SU-DHL-6 (cell line): Measurements from ENCODE around the gene TARBP2.

Experiments
- H2AFZ ChIP-seq: fragments of 200-600 bp; sonication (generic); 2 replicates; pipeline ENCODE4 v1.6.1; 2014; ENCODE audit warnings: low read depth, mild to moderate bottlenecking, moderate library complexity, mixed read lengths, antibody characterized with exemption, low read length; ENCODE audit not compliant: severe bottlenecking
- H3F3A ChIP-seq: fragments of 200-600 bp; shearing (Covaris generic); 2 replicates; pipeline ENCODE4 v1.6.0; 2016; ENCODE audit warnings: antibody characterized with exemption, mild to moderate bottlenecking; ENCODE audit not compliant: insufficient read depth
- H3K27ac ChIP-seq: fragments of 200-600 bp; sonication (generic); 2 replicates; pipeline ENCODE4 v1.5.1; 2016; ENCODE audit warnings: low read depth, mild to moderate bottlenecking, low read length, moderate library complexity, mixed read lengths
- H3K27me3 ChIP-seq: fragments of 200-600 bp; sonication (generic), shearing (Covaris generic); 2 replicates; pipeline ENCODE4 v1.6.0; 2014; ENCODE audit warnings: mild to moderate bottlenecking, low read length
- H3K36me3 ChIP-seq: fragments of 200-600 bp; sonication (generic); 2 replicates; pipeline ENCODE4 v1.6.1; 2014; ENCODE audit warnings: mild to moderate bottlenecking, low read length, mixed read lengths
- H3K4me2 ChIP-seq: fragments of 300-600, 200-600 bp; shearing (Covaris generic), sonication (generic); 2 replicates; pipeline ENCODE4 v1.6.0; 2014; ENCODE audit warnings: low read length, low read depth, mild to moderate bottlenecking; ENCODE audit not compliant: poor library complexity, severe bottlenecking
- H3K4me3 ChIP-seq: fragments of 200-600 bp; sonication (generic); 2 replicates; pipeline ENCODE4 v1.5.1; 2014; ENCODE audit warnings: antibody characterized with exemption, low read length, mild to moderate bottlenecking, mixed read lengths; ENCODE audit not compliant: insufficient read depth, poor library complexity, severe bottlenecking
- H3K79me2 ChIP-seq: fragments of 200-600 bp; sonication (generic); 2 replicates; pipeline ENCODE4 v1.6.1; 2014; ENCODE audit warnings: mild to moderate bottlenecking, low read length, moderate library complexity; ENCODE audit not compliant: insufficient read depth
- H3K9ac ChIP-seq: fragments of 200-600 bp; sonication (generic); 2 replicates; pipeline ENCODE4 v1.7.0; 2014; ENCODE audit warnings: mild to moderate bottlenecking, low read length
- H3K9me2 ChIP-seq: fragments of 200-600 bp; sonication (generic); replicated peaks from 2 replicates; pipeline ENCODE4 v1.6.1; 2014; ENCODE audit warnings: low read length; ENCODE audit not compliant: insufficient read depth
- H3K9me3 ChIP-seq: fragments of 200-600 bp; sonication (generic); 2 replicates; pipeline ENCODE4 v1.6.1; 2014; ENCODE audit warnings: low read length, mixed read lengths; ENCODE audit not compliant: insufficient read depth
- H4K20me1 ChIP-seq: fragments of 200-600 bp; sonication (generic); 2 replicates; pipeline ENCODE4 v1.6.1; 2014; ENCODE audit warnings: low read depth, mild to moderate bottlenecking, antibody characterized with exemption, low read length, moderate library complexity, mixed read lengths
- EZH2phosphoT487 ChIP-seq: fragments of 200-600 bp; sonication (generic), shearing (Covaris generic); conservative IDR thresholded peaks from 2 replicates; pipeline ENCODE4 v1.6.1; 2018; ENCODE audit warnings: mild to moderate bottlenecking, antibody characterized with exemption, low read length, moderate library complexity, mixed read lengths
- TF ChIP-seq, protein P1 (sequence below): fragments of 200-600 bp; sonication (generic); IDR thresholded peaks from one replicate; pipeline ENCODE4 v1.5.1; 2017; ENCODE audit warnings: antibody characterized with exemption, mild to moderate bottlenecking, low read length, moderate library complexity; ENCODE audit not compliant: insufficient read depth, poor library complexity, severe bottlenecking

TARBP2 gene

DNA sequence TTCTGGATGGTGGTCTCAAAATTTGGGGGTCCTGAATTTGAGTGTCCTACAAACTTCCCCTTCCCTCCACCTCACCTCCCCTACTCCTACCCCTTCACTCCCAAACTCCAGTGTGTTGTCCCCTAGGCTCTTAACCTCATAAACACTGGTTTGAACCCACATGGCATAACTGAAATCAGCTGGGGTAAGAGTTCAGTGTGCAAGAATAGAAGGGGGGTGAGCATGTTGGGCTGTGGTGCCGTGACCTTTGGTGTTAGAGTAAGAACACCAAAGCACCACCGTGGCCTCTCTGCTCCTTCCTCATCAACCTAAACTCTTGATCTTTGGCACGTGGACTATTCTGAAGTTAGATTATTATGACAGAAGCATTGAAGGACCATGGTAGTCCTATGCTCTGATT is 38.1 kb upstream of the TARBP2 start:
- Histone ChIP-seq H3K9me3 (no peaks in the 10 kb centered on the region), H3K27me3 (no peaks in the 10 kb centered on the region), H3F3A (peaks cover 27% of the 10 kb centered on the region), H3K79me2 (peaks cover 64% of the 10 kb centered on the region), H2AFZ (no peak overlapping the region), H3K4me3 (no peak overlapping the region), H3K9me2 (no peaks in the 10 kb centered on the region), H4K20me1 (peaks cover 43% of the 10 kb centered on the region), H3K4me2 (no peak overlapping the region), H3K36me3 (peaks cover 91% of the 10 kb centered on the region), H3K27ac (no peak overlapping the region), H3K9ac (no peak overlapping the region)
- TF ChIP-seq, protein P1, sequence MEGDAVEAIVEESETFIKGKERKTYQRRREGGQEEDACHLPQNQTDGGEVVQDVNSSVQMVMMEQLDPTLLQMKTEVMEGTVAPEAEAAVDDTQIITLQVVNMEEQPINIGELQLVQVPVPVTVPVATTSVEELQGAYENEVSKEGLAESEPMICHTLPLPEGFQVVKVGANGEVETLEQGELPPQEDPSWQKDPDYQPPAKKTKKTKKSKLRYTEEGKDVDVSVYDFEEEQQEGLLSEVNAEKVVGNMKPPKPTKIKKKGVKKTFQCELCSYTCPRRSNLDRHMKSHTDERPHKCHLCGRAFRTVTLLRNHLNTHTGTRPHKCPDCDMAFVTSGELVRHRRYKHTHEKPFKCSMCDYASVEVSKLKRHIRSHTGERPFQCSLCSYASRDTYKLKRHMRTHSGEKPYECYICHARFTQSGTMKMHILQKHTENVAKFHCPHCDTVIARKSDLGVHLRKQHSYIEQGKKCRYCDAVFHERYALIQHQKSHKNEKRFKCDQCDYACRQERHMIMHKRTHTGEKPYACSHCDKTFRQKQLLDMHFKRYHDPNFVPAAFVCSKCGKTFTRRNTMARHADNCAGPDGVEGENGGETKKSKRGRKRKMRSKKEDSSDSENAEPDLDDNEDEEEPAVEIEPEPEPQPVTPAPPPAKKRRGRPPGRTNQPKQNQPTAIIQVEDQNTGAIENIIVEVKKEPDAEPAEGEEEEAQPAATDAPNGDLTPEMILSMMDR, result no peak
- no peak for TF ChIP-seq EZH2phosphoT487

DNA sequence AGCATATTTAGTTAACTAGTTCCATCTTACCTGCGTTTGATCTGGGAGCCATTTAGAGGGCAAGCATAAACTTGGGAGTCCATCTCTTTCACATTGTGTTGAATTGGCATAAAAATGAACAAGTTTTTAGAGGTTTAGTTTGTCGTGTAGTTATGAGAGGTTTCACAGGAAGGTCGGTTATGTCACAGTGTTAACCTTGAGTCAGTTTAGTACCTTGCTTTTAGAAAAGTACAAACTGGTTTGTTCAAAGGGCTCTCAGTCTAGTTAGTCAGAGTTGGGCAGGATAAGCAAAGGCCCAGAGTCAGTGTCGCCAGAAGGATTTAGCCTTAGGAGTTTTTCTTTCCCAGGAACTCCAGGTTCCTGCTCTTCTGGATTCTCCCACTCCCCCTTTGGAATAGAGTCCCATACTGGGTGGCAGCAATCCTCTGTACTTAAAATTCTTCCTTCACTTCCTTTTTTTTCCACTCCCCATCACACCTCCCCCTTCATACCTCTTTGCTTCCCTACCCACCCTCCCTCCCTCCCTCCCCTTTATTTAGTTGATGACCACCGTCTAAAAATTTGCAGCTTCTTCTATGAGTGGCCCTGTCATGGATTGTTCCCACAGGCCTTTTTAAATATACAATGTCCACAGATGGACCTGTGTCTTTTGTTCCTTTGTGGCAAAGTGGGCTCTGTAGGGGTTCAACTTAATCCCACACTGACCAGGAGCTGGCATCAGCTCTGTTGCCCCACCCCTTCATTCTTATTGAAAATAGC is 37.1 kb upstream of the TARBP2 start:
- Histone ChIP-seq H3F3A (peaks cover 27% of the 10 kb centered on the region), H2AFZ (no peak overlapping the region), H3K27me3 (no peaks in the 10 kb centered on the region), H3K4me2 (no peak overlapping the region), H3K9me3 (no peaks in the 10 kb centered on the region), H4K20me1 (peaks cover 42% of the 10 kb centered on the region), H3K27ac (no peak overlapping the region), H3K36me3 (peaks cover 90% of the 10 kb centered on the region), H3K4me3 (no peak overlapping the region), H3K79me2 (peaks cover 56% of the 10 kb centered on the region), H3K9me2 (no peaks in the 10 kb centered on the region), H3K9ac (no peak overlapping the region)
- TF ChIP-seq EZH2phosphoT487, result no peak
- TF ChIP-seq, protein P1, result no peak

DNA sequence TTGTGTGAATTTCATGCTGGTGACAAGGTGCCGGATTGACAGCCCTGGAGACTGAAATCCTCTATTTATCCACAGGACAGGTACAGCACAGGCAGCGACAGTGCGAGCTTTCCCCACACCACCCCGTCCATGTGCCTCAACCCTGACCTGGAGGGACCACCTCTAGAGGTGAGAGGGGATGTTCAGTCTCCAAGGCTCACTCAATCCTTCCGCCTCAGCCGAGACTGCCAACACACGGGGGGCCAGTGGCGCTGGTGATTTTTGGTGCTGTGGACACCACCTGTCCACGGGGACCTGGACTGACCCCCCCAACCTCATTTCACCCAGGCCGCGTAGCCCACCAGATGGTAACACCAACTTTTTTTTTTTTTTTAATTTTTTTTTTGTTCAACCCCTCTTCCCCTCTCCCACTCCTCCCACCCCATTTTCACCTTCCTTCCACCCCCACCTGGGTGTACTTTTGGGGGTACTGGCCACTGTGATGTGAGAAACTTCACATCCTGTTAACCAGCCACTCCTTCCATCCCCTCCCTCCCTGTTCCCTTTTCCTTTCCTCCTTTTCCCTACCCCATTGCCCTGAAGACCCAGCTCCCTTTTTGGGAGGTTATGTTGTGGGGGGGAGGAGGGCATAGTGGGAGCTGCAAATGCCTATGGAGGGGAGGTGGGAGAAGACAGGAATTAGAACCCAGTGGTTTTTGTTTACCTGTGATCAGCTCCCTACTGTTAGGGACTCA is 36.2 kb upstream of the TARBP2 start:
- H3K9ac ChIP-seq, result no peak overlapping the region
- no peak overlapping the region for H3K27ac ChIP-seq
- TF ChIP-seq, protein P1, result no peak
- TF ChIP-seq EZH2phosphoT487, result no peak
- H2AFZ ChIP-seq, result no peak overlapping the region
- no peaks in the 10 kb centered on the region for H3K27me3 ChIP-seq
- H3K9me3 ChIP-seq, result no peaks in the 10 kb centered on the region
- no peak overlapping the region for H3K4me3 ChIP-seq
- H3K9me2 ChIP-seq, result no peaks in the 10 kb centered on the region
- H3K36me3 ChIP-seq, result peaks cover 89% of the 10 kb centered on the region
- no peak overlapping the region for H3K4me2 ChIP-seq
- peaks cover 27% of the 10 kb centered on the region for H3F3A ChIP-seq
- peaks cover 35% of the 10 kb centered on the region; the same call in 1 of the 2 replicates for H4K20me1 ChIP-seq
- H3K79me2 ChIP-seq, result peaks cover 48% of the 10 kb centered on the region
